Adrenal gland (tissue), 12 donors: ENCODE measurements around the gene PPP1R12C. TPM values are rescaled to one million over a fixed set of nuclear protein-coding genes. Genes with fewer than 3 reads are reported as not detected.
A peak's percentile ranks its signal among the peaks of the same experiment; 100 is the strongest.

ENCODE experiments used
- DNase-seq, 7 donors: peaks; one replicate each; pipeline ENCODE4 v3.0.0-alpha.2; 2019 to 2020
- H3K27ac ChIP-seq, 5 donors: fragments of 200-600 bp; sonication (generic) in 4 of 5; 1 replicate in 3 of 5; 2 replicates in 2 of 5; pipeline versions ENCODE4 v1.5.1 to v1.8.0; 2016 to 2020; ENCODE audit warnings: mild to moderate bottlenecking in 1 of 5
- H3K27me3 ChIP-seq: fragments of 200-600 bp; 2 replicates; pipeline ENCODE4 v1.8.0; 2021
- H3K36me3 ChIP-seq, 2 donors: fragments of 200-600 bp; replicated peaks in 1 of 2; 1 replicate in 1 of 2; 2 replicates in 1 of 2; pipeline versions ENCODE4 v1.5.1 to v1.8.0; 2018 to 2022
- H3K4me1 ChIP-seq, 2 donors: fragments of 200-600 bp; replicated peaks in 1 of 2; 1 replicate in 1 of 2; 2 replicates in 1 of 2; pipeline versions ENCODE4 v1.5.1 to v1.8.0; 2018 to 2021
- H3K4me3 ChIP-seq, 4 donors: fragments of 200-600 bp; sonication (generic) in 3 of 4; one replicate each; pipeline ENCODE4 v1.5.1; 2016 to 2018
- H3K9me3 ChIP-seq, 3 donors: fragments of 200-600 bp; sonication (generic) in 1 of 3; replicated peaks in 1 of 3; 1 replicate in 2 of 3; 2 replicates in 1 of 3; pipeline versions ENCODE4 v1.5.1 to v1.8.0; 2016 to 2021
- POLR2A ChIP-seq, 2 donors: fragments of 450-650 bp; IDR thresholded peaks; one replicate each; pipeline ENCODE4 v1.6.1; 2017; ENCODE audit warnings: antibody characterized with exemption in 2 of 2, mild to moderate bottlenecking in 2 of 2, moderate library complexity in 1 of 2
- WGBS, 4 donors: extraction: QIAGEN DNeasy Blood & Tissue Kit in 2 of 4; methylation state at CpG; one replicate each; pipeline versions ENCODE4 v1.1.5 to v1.1.7; 2013 to 2017; 5-methylcytosine and 5-hydroxymethylcytosine counted together
- intact Hi-C, 2 donors: fragments of 100-400 bp; cut with DNase I; formaldehyde crosslinking; loops; one replicate each; pipeline versions ENCODE4 v1.14.1 to v1.15.0; 2022 to 2023
- polyA plus RNA-seq, 3 donors: library from polyadenylated mRNA; stranded (reverse); fragments of 200-250 nt in 2 of 3; fragments of 350-450 nt in 1 of 3; fragmentation: Illumina TruSeq in 1 of 3; extraction: RNeasy Lipid Tissue Mini Kit (QIAGEN cat#74804) in 1 of 3; gene quantifications; one replicate each; pipeline ENCODE4 v1.2.3, GENCODE V29; 2013 to 2014
- total RNA-seq, 9 donors: library from RNA; depleted of rRNA in 4 of 9; stranded (reverse); fragments of >200 nt in 4 of 9; fragments of 120-200 nt in 1 of 9; fragmentation: NEBNext Ultra II Directional in 1 of 9; extraction: Animal tissue kit (Norgen Biotek cat#: 25700) in 1 of 9; gene quantifications; one replicate each; pipeline versions ENCODE4 v1.1.0 to v1.2.4, GENCODE V29; 2013 to 2023
- TF ChIP-seq, protein P1 (sequence below), 6 experiments: fragments of 450-650 bp in 4 of 6; fragments of 200-600 bp in 2 of 6; sonication (generic) in 1 of 6; IDR thresholded peaks; 1 replicate in 5 of 6; 2 replicates in 1 of 6; pipeline versions ENCODE4 v1.5.1 to v1.8.0; 2016 to 2021; ENCODE audit warnings: antibody characterized with exemption in 6 of 6, mild to moderate bottlenecking in 2 of 6, moderate library complexity in 1 of 6
- donor health status: healthy with polysubstance abuse.
- donor health status: Bipolar disorder and iron deficiency.
- donor health status: DM: yes; HTN: yes; CAD: no.
- donor health status: DM: no; HTN: no; CAD: no.
- donor health status: DM: no; HTN: no; CAD: no.
- donor health status: DM: yes; HTN: yes; CAD: no.

The PPP1R12C gene
- total and polyA plus RNA-seq, 12 donors = 22.1 to 251 (median 76.2) TPM

DNA sequence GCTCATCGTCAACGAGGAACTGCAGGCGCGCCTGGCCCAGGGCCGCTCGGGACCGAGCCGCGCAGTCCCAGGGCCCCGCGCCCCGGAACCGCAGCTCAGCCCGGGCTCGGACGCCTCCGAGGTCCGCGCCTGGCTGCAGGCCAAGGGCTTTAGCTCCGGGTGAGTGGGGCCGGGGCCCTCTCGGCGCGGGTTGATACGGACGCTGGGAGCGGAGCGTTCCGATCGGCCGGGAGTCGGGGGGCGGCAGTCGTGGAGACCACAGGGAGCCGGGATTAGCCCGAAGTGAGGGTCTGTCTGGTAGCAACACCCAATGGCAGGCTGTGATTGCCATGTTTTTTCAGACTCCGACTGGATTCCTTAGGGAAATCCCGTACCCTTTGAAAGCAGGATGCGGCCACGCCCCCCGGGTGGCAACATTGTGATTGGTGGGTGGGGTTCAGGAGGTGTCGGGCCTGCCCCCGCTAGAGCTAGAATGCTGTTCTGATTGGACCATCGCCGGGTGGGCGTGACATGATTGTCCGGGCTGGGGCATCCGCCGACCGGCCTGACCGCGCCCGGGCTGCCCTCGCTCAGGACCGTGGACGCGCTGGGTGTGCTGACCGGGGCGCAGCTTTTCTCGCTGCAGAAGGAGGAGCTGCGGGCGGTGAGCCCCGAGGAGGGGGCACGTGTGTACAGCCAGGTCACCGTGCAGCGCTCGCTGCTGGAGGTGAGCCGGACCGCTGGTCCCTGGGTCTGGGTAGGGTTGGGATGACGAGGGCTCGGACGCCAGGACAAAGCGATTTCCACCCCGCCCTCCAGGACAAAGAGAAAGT lies 30.5 kb downstream of the PPP1R12C start:
- 2 to 15% (median 7%) methylated on average over 10 to 74 of the region's 74 CpGs for WGBS, 4 donors
- Histone ChIP-seq H3K27me3 (peaks cover 35% of the 10 kb centered on the region), H3K4me1 (peaks cover 16 to 22% of the 10 kb centered on the region in 2 donors), H3K9me3 (no peaks in the 10 kb centered on the region), H3K27ac (no peak overlapping the region), H3K36me3 (peaks cover 0 to 15% of the 10 kb centered on the region in 2 donors), H3K4me3 (peak overlapping the region in 1 of 4 donors; percentile 50)
- TF ChIP-seq, protein P1, sequence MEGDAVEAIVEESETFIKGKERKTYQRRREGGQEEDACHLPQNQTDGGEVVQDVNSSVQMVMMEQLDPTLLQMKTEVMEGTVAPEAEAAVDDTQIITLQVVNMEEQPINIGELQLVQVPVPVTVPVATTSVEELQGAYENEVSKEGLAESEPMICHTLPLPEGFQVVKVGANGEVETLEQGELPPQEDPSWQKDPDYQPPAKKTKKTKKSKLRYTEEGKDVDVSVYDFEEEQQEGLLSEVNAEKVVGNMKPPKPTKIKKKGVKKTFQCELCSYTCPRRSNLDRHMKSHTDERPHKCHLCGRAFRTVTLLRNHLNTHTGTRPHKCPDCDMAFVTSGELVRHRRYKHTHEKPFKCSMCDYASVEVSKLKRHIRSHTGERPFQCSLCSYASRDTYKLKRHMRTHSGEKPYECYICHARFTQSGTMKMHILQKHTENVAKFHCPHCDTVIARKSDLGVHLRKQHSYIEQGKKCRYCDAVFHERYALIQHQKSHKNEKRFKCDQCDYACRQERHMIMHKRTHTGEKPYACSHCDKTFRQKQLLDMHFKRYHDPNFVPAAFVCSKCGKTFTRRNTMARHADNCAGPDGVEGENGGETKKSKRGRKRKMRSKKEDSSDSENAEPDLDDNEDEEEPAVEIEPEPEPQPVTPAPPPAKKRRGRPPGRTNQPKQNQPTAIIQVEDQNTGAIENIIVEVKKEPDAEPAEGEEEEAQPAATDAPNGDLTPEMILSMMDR (IDR thresholded peaks at IDR 0.05) = no peak
- no peak for TF ChIP-seq POLR2A (IDR thresholded peaks at IDR 0.05)
- intact Hi-C loops = no loop called here
- DNase-seq = peak; percentile 86 to 96 (median 94)

DNA sequence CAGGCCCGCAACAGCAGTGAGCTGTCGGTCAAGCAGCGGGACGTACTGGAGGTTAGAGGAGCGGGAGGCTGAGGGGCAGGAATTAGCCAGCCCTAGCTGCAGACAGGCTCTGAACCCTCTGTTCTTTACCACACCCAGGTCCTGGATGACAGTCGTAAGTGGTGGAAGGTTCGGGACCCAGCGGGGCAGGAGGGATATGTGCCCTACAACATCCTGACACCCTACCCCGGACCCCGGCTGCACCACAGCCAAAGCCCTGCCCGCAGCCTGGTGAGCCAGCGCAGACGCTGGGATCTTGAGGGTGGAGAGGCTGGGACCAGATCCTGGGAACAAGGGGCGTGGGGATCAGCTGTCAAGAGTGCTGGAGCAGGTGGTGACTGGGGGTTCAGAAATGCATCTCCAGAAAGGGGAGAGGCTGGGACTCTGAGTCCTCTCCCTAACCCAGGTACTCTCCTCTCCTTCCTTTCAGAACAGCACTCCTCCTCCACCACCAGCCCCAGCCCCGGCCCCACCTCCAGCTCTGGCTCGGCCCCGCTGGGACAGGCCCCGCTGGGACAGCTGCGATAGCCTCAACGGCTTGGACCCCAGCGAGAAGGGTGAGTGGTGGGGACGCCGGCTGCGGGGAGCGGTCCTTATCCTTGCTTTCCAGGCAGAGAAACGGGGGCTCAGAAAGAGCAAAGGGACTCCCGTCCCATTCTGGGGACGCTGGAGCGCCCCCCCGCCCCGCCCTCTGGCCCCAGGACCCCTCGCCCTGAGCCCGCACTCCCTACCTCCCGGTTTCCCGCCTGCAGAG lies 31.3 kb downstream of the PPP1R12C start:
- no peaks in the 10 kb centered on the region for H3K9me3 ChIP-seq
- peaks cover 16 to 28% of the 10 kb centered on the region in 2 donors for H3K4me1 ChIP-seq
- peak in 1 of 7 donors; percentile 14 for DNase-seq
- H3K4me3 ChIP-seq = peak overlapping the region in 1 of 4 donors; percentile 50
- TF ChIP-seq POLR2A (IDR thresholded peaks at IDR 0.05) = no peak
- TF ChIP-seq, protein P1 (IDR thresholded peaks at IDR 0.05) = no peak
- peaks cover 0 to 7% of the 10 kb centered on the region in 2 donors for H3K36me3 ChIP-seq
- no peak overlapping the region for H3K27ac ChIP-seq
- intact Hi-C loops = no loop called here
- 18 to 27% (median 26%) methylated on average over 15 to 35 of the region's 35 CpGs for WGBS, 4 donors
- H3K27me3 ChIP-seq = peaks cover 39% of the 10 kb centered on the region

DNA sequence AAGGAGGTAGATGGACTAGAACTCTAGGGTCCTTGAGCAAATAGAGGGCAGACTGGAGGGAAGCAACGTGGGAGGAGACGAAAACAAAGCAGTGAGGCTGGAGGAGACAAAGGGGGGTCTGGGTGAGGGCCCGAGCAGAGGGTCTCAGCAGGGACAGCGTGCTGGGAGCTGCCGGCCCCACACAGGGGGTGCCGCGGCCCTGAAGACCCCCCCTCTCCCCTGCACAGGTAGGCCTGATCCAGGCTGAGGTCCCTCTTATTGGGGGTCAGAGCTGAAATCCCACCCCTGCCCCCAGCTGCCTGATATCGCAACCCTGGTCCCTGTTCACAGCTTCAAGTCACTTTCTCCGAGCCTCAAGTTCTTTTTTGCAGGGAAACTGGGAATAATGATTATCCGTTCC lies 33.0 kb downstream of the PPP1R12C start:
- DNase-seq = no peak
- no peak overlapping the region for H3K27ac ChIP-seq
- 62 to 73% (median 67%) methylated on average over 10 of the region's 10 CpGs for WGBS, 4 donors
- peaks cover 16 to 36% of the 10 kb centered on the region in 2 donors for H3K4me1 ChIP-seq
- intact Hi-C loops = no loop called here
- no peak overlapping the region for H3K4me3 ChIP-seq
- no peaks in the 10 kb centered on the region for H3K36me3 ChIP-seq
- no peaks in the 10 kb centered on the region for H3K9me3 ChIP-seq
- TF ChIP-seq POLR2A (IDR thresholded peaks at IDR 0.05) = no peak
- TF ChIP-seq, protein P1 (IDR thresholded peaks at IDR 0.05) = no peak
- H3K27me3 ChIP-seq = peaks cover 48% of the 10 kb centered on the region
